HG02798 (cell line): ENCODE results near the gene PRKAG2.

ENCODE experiments used
- ATAC-seq: cut with Tn5 transposase; IDR thresholded peaks from one replicate; pipeline ENCODE4 v1.9.1; 2021; ENCODE audit warnings: mild to moderate bottlenecking; ENCODE audit not compliant: unreplicated experiment, poor library complexity

PRKAG2 gene

DNA sequence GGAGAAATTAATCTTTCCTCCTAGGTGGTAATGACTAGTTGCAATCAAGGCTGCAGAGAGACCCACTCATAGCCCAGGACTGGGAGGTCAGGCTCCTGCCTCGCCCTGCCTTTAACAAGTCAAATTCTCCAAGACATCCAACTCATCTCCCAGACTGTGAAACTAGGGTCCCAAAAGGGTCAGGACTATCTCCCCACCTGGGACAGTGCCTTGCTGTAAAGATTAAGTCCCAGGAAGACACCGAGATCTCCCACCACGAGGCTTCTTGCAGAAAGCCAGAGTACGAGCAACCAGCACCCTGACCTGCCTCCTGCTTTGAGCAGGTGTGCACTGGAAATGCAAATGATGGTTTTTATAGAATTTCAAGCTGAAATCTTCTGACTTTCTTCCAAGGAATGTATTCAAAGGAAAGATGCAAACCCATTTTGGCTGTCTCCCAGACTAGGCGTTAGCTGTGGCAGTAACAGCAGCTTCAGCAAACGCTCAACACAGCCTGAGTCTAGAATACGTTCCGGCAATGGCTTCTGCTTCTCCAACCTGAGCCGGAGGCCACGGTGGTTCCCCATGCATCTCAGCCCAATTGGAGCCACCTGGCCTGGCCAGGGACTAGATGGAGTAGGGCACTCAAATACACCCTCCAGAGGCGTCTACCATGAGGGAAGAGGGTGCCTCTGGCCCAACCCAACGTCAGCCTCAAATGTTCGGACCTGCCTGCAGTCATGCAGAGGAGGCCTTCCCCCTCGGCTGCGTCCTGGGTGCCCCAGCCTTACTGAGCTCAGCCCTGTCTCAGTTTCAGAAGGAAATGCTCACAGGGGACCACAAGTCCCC lies 170.4 kb downstream of the PRKAG2 start:
- ATAC-seq: no peak

- no peak for ATAC-seq
Observed at GRCh38 chr7:151705636-151706276, 171.2 kb downstream of the PRKAG2 start.

DNA sequence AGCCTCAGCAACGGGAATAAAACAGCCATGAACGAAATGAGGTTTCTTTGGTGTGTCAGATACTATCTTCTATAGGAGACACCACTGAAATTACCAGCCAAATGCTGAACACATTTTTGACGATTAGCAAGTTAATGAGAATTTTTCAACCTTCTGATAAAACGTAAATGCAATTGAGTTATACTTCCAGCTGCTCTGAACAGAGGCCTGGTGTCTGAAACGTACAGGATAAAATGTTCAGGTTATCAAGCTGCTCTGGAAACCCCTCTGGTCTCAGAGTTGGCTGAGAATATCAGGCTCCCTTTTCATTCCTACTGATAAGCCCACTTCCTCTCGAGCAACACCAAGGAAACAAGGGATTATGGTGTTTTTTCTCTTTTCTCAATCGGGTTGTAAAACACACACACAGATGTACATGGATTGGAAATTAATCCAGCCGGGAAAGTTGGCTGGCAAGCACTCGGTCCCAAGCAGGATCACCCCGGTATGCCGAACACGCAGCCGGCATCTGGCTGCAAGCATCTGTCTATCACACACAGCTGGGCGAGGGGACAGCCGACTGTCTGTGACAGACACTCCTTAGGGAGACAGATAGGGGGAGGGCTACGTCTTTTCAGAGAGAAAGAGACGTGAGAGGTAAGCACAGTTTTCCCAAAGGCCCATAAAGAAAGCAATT lies 171.8 kb downstream of the PRKAG2 start:
- ATAC-seq: no peak

- ATAC-seq: no peak
Observed at GRCh38 chr7:151704299-151704959, 172.5 kb downstream of the PRKAG2 start.

DNA sequence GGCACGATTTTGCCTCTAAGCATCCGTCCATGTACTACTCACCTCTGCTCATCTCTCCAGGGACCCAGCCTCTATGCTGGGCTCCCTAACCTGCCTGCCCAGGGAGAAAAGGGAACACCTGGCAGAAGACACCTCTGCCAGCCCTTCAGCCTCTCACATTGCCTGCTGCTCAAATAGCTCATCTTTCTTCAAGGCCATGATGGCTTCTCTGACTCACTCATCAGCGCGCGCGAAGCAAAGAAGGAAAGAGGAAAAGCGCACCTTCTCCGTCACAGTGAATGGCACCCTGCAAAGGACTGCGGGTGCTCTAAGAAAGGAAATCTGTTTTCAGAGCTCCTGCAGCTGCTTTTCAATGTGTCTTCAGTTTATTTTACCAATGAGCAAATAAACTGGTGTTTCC lies 174.0 kb downstream of the PRKAG2 start:
- ATAC-seq: no peak

GRCh38 chr7:151700586-151701165 lies 176.2 kb downstream of the PRKAG2 start:
- ATAC-seq: no peak

GRCh38 chr7:151699928-151700319 lies 177.0 kb downstream of the PRKAG2 start:
- ATAC-seq: no peak

DNA sequence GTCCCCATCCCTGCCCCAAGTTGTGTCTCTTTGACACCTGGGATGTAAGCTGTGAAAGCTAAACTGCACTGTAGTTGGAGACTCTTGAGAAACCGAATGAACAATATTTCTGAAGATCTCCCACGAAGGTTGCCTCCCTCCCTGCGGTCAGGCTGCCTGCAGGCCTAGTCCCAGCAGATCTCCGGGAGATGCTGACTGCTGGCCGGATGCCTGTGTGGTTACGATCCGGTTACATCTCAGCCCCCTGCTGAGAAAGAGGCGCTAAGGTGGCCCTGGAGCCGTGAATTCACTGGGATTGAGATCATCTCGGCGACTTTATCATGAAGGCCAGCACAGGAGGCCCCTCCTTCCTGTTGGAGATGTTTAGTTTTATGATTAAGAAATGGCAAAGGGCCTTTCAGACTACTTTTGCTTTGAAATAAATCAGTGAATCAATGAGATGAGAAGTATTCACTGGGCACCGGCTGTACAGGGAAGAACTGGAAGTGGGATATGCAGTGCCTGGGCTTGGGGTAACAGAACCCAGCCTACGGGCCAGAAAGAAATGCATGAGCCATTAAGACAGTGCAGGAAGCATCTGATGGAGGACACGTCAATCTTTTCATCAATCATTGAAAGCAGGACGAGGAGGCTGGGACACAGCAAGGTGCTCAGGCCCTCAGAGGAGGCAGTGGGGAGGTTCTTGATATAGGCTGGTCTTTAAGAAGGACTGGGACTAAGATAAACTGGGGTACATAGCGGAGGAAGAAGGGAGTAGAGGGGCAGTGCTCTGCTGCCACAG lies 177.6 kb downstream of the PRKAG2 start:
- ATAC-seq: no peak

DNA sequence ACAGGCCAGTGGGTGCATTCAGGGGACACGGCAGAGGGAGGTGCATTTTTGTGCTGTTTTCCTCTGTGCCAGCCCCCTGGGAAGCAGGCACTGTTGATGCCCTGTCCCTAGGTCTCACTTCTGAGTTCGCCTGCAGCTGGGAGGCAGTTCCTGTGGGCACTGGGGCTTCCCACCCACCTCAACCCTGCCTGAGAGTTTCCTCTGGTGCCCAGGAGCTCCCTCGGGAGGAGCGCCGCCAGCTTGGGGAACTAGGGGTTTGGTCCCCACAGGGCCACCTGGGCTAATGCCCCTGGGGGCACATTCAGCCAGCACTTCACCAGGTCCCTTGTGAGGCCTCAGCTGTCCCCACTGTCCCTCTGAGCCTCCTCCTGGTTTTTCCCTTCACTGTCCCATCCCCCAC lies 179.0 kb downstream of the PRKAG2 start:
- ATAC-seq: no peak

GRCh38 chr7:151697515-151697895 lies 179.4 kb downstream of the PRKAG2 start:
- ATAC-seq: no peak

- no peak for ATAC-seq
Observed at GRCh38 chr7:151696721-151697514, 180.0 kb downstream of the PRKAG2 start.

DNA sequence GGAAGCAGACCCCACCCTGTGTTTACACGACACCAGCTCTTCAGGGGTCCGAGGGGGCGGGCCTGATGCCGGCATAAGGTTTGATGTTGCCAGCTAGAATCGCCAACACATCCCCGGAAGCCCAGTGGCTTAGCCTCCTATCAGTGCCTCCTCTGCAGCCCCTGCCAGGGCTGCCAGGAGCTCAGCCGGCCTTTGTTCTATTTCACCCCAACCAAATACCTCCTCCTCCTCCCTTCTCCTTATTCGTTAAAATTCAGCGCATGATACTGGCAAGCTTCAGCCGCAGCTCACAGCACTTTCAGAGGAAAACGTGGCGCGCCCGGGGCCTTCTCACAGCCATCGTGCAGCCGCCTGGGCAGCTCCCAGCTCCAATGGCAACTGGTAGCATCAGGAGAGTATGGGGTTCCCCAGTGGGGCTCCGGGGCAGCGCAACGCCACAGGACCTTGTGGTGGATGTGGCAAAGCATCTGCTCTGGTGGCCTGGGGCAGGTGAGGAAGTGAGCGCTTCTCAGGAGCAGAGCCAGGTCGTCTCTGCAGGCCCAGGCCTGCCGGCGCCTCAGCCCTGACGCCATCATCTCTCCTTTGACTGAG lies 180.9 kb downstream of the PRKAG2 start:
- no peak for ATAC-seq

DNA sequence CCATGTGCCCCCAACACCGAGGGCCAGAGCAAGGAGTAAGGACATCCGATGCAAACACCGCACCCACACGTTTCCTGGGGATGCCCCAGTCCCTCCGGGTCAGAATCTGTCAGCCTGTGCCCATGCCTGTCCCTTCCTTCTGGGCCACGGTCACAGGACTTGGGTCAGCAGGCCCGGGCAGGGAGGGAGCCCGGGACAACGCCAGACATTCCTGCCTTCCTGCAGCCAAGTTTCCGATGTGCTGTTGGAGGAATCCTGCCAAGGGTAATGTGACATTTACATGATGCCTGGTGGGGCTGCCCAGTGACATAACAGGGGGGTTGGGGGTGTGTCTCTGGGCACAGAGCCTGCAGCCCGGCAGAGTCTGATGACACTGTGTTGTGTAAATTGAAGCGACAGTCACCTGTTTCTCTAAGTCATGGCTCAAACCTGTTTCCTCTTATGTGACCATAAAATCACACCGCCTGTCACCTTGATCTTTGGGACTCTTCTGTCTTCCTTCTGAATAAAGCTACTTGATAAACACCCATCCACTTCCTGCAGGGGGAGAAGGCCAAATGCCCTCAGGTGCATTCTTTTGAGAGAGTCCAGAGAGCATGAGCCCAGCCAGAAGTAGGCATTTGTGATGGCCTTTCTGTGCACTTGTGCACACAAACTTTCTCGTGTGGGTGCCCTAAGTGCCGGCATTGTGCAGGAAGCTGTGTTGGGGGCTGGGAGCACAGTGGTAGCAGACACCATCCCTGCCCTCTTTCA lies 181.9 kb downstream of the PRKAG2 start:
- no peak for ATAC-seq

- no peak for ATAC-seq
Observed at GRCh38 chr7:151694441-151694827, 182.5 kb downstream of the PRKAG2 start.

- ATAC-seq: no peak
Observed at GRCh38 chr7:151693140-151693539, 183.8 kb downstream of the PRKAG2 start.

DNA sequence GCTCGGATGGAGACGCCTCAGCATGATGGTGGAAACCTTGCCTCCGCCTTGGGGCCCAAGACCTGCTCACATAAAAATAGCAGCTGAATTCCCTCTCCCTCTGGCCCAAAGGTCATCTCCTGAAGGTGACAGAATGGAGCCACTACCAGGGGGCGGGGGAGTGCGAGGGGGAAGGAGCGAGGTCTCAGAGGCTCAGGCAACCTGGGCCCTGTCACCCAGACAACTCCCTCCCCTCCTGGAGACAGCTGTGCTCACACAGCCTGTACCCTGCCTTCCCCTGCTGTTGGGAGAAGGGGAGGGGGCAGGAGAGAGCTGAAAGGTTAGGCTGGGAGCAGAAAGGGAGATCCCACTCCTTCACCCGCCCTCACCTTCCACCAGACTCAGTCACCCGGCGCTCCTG lies 184.2 kb downstream of the PRKAG2 start:
- ATAC-seq: no peak

DNA sequence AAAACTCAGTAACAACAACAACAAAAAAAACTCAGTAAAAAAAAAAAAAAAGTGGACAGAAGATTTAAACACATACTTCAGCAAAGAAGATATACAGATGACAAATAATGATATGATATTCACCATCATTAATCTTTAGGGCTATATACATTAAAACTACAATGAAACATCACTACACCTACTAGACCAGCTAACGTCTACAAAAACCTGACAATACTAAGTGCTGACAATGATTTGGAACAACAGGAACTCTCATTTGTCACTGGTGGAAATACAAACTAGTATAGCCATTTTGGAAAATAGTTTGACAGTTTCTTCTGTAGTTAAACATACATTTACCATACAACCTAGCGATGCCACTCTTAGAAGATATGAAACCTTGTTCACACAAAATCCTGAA lies 185.5 kb downstream of the PRKAG2 start:
- no peak for ATAC-seq

- no peak for ATAC-seq
Observed at GRCh38 chr7:151690606-151691005, 186.3 kb downstream of the PRKAG2 start.
